PC-9 (cell line): ENCODE data around the gene DEF6. TPM values are rescaled to one million over a fixed set of nuclear protein-coding genes. Genes with fewer than 3 reads are reported as not detected.

Experiments used
- BruUV-seq: library from RNA; stranded (reverse); fragments of 400-500 nt; replicated peaks from 2 replicates; lab custom pipeline; 2021; lab: Mats Ljungman, UMichigan
- CTCF ChIA-PET: fragments of 300-600 bp; sonication (Branson Sonifier 250); formaldehyde crosslinking; loops from one replicate; lab custom pipeline; 2022; ENCODE audit warnings: antibody characterized with exemption; lab: Charles Lee
- POLR2A ChIA-PET: fragments of 300-600 bp; sonication (Branson Sonifier 250); formaldehyde crosslinking; loops from one replicate; lab custom pipeline; 2022; ENCODE audit warnings: antibody characterized with exemption; ENCODE audit not compliant: unreplicated experiment; lab: Charles Lee
- DNase-seq, 2 experiments: peaks; one replicate each; pipeline versions ENCODE4 v3.0.0 to v3.0.0-alpha.2; 2015 to 2022; ENCODE audit warnings: mixed read lengths in 1 of 2
- H2AFZ ChIP-seq: fragments of 200-600 bp; sonication (generic); 2 replicates; pipeline ENCODE4 v1.8.1; 2017; ENCODE audit warnings: antibody characterized with exemption
- H3F3A ChIP-seq: fragments of 200-600 bp; sonication (generic); 2 replicates; pipeline ENCODE4 v1.8.1; 2017; ENCODE audit warnings: antibody characterized with exemption, mild to moderate bottlenecking, low read depth; ENCODE audit not compliant: insufficient read depth
- H3K27ac ChIP-seq: fragments of 200-600 bp; sonication (generic); 2 replicates; pipeline ENCODE4 v1.6.1; 2016; ENCODE audit warnings: mixed run types
- H3K27me3 ChIP-seq: fragments of 200-600 bp; sonication (generic); 2 replicates; pipeline ENCODE4 v1.6.1; 2016; ENCODE audit warnings: low read depth, mixed run types; ENCODE audit not compliant: insufficient read depth
- H3K36me3 ChIP-seq: fragments of 200-600 bp; sonication (generic); 2 replicates; pipeline ENCODE4 v1.6.1; 2016; ENCODE audit warnings: low read depth, mixed run types
- H3K4me1 ChIP-seq: fragments of 200-600 bp; sonication (generic); replicated peaks from 2 replicates; pipeline ENCODE4 v1.6.1; 2016; ENCODE audit warnings: mixed run types; ENCODE audit not compliant: insufficient read depth
- H3K4me2 ChIP-seq: fragments of 200-600 bp; sonication (generic); 2 replicates; pipeline ENCODE4 v1.6.1; 2017; ENCODE audit warnings: mixed run types
- H3K4me3 ChIP-seq: fragments of 200-600 bp; sonication (generic); 2 replicates; pipeline ENCODE4 v1.6.1; 2016; ENCODE audit warnings: mixed run types
- H3K79me2 ChIP-seq: fragments of 200-600 bp; sonication (generic); 2 replicates; pipeline ENCODE4 v1.6.1; 2017; ENCODE audit warnings: low read depth, mixed run types
- H3K9me2 ChIP-seq: fragments of 200-600 bp; sonication (generic); 2 replicates; pipeline ENCODE4 v1.8.1; 2017; ENCODE audit warnings: mild to moderate bottlenecking; ENCODE audit not compliant: insufficient read depth
- H3K9me3 ChIP-seq: fragments of 200-600 bp; sonication (generic); 2 replicates; pipeline ENCODE4 v1.8.1; 2016; ENCODE audit warnings: low read depth; ENCODE audit not compliant: insufficient read depth
- H4K20me1 ChIP-seq: fragments of 200-600 bp; sonication (generic); 2 replicates; pipeline ENCODE4 v1.8.1; 2017; ENCODE audit not compliant: insufficient read depth
- EZH2 ChIP-seq: fragments of 200-600 bp; sonication (generic); IDR thresholded peaks from 2 replicates; pipeline ENCODE4 v1.8.0; 2017; ENCODE audit warnings: antibody characterized with exemption, low read depth
- intact Hi-C: fragments of 100-400 bp; cut with micrococcal nuclease; formaldehyde crosslinking; loops from one replicate; pipeline ENCODE4 v1.10.0; 2022; ENCODE audit not compliant: unreplicated experiment
- total RNA-seq: library from RNA; stranded (reverse); gene quantifications from 2 replicates; pipeline ENCODE4 v1.2.3, GENCODE V29; 2021
- TF ChIP-seq, protein P1 (sequence below): fragments of 200-600 bp; sonication (generic); conservative IDR thresholded peaks from 2 replicates; pipeline ENCODE4 v1.6.1; 2017; ENCODE audit warnings: mixed run types, antibody characterized with exemption, mild to moderate bottlenecking, moderate library complexity

The DEF6 gene
- total RNA-seq, 1 experiment from 2014 or later = 19.6 TPM

DNA sequence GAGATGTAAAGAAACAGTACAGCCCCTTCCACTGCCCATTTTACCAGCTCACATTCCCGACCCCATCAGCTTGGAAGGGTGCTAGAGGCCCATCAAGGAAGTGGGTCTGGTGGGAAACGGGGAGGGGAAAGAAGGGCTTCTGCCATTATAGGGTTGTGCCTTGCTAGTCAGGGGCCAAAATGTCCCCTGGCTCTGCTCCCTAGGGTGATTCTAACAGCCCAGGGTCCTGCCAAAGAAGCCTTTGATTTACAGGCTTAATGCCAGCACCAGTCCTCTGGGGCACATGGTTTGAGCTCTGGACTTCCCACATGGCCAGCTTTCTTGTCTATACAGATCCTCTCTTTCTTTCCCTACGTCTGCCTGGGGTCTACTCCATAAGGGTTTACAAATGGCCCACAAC, 48.7 kb upstream of the DEF6 start:
- CTCF ChIA-PET = no interaction called here
- DNase-seq = no peak
- Histone ChIP-seq H3K4me2 (no peak overlapping the region), H3K36me3 (no peaks in the 10 kb centered on the region), H3K9me3 (no peaks in the 10 kb centered on the region), H3K79me2 (no peaks in the 10 kb centered on the region), H4K20me1 (no peaks in the 10 kb centered on the region), H3F3A (no peaks in the 10 kb centered on the region), H2AFZ (no peak overlapping the region), H3K27me3 (no peaks in the 10 kb centered on the region), H3K27ac (no peak overlapping the region), H3K4me1 (no peaks in the 10 kb centered on the region), H3K4me3 (no peak overlapping the region), H3K9me2 (no peaks in the 10 kb centered on the region)
- intact Hi-C loops = no loop called here
- POLR2A ChIA-PET = no interaction called here
- no TSS peak for BruUV-seq
- no peak for TF ChIP-seq EZH2
- TF ChIP-seq, protein P1, sequence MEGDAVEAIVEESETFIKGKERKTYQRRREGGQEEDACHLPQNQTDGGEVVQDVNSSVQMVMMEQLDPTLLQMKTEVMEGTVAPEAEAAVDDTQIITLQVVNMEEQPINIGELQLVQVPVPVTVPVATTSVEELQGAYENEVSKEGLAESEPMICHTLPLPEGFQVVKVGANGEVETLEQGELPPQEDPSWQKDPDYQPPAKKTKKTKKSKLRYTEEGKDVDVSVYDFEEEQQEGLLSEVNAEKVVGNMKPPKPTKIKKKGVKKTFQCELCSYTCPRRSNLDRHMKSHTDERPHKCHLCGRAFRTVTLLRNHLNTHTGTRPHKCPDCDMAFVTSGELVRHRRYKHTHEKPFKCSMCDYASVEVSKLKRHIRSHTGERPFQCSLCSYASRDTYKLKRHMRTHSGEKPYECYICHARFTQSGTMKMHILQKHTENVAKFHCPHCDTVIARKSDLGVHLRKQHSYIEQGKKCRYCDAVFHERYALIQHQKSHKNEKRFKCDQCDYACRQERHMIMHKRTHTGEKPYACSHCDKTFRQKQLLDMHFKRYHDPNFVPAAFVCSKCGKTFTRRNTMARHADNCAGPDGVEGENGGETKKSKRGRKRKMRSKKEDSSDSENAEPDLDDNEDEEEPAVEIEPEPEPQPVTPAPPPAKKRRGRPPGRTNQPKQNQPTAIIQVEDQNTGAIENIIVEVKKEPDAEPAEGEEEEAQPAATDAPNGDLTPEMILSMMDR = no peak

DNA sequence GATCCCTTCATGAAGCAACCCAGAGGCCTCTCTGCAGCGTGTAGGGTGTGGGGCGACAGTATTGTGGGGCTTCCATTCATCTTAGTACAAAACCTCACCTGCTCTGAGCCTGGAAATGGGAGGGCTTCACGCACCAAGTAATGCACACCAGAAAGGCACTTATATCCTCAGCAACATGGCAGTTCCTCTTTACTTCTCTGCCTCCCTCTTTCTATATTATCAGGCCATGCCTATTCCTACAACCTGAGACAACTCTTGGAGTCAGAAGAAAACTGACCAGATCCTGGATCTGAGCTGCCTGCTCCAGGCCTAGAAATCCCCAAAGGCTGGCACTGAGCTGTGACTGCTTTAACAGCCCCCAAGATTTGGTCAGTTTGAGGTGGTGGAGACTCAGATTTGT, 45.7 kb upstream of the DEF6 start:
- H3K4me2 ChIP-seq = no peak overlapping the region
- no peaks in the 10 kb centered on the region for H3K36me3 ChIP-seq
- ChIA-PET CTCF (no interaction called here), POLR2A (no interaction called here)
- H2AFZ ChIP-seq = no peak overlapping the region
- H3K4me3 ChIP-seq = no peak overlapping the region
- H3K27ac ChIP-seq = no peak overlapping the region
- H3K9me2 ChIP-seq = no peaks in the 10 kb centered on the region
- no peak for TF ChIP-seq EZH2
- TF ChIP-seq, protein P1 = no peak
- H3K9me3 ChIP-seq = no peaks in the 10 kb centered on the region
- BruUV-seq = no TSS peak
- intact Hi-C loops = no loop called here
- no peaks in the 10 kb centered on the region for H3F3A ChIP-seq
- 0 out of 2 replicates have a peak, but pooled peaks cover 3% of the 10 kb centered on the region for H3K79me2 ChIP-seq
- H3K27me3 ChIP-seq = no peaks in the 10 kb centered on the region
- no peaks in the 10 kb centered on the region for H3K4me1 ChIP-seq
- no peak for DNase-seq
- no peaks in the 10 kb centered on the region for H4K20me1 ChIP-seq

DNA sequence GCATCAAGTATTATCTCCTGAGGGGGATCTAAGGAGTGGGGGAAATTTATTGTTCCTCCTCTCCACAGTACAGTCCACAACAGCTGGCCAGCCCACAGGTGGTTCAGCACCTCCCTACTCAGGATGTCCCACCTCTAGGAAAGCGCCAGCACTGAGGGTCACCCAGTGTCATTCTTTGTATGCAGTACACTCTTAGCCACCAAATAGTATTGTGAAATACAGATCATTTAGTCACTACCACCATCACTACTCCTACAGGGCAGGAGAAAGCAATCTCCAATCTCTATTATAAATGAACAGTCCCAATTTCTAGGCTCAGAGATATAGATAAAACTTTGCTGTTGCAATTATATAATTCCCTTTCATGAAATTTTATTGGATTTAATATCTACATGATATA, 44.4 kb upstream of the DEF6 start:
- H4K20me1 ChIP-seq = no peaks in the 10 kb centered on the region
- ChIA-PET POLR2A (no interaction called here), CTCF (no interaction called here)
- no peak for DNase-seq
- peaks cover 4% of the 10 kb centered on the region; the same call in 1 of the 2 replicates for H3K4me1 ChIP-seq
- no peaks in the 10 kb centered on the region for H3K9me3 ChIP-seq
- H3K27me3 ChIP-seq = no peaks in the 10 kb centered on the region
- H3K4me2 ChIP-seq = no peak overlapping the region
- peaks cover 12% of the 10 kb centered on the region for H3K79me2 ChIP-seq
- no peaks in the 10 kb centered on the region for H3K36me3 ChIP-seq
- no TSS peak for BruUV-seq
- intact Hi-C loops = no loop called here
- H3K27ac ChIP-seq = no peak overlapping the region
- H3K9me2 ChIP-seq = no peaks in the 10 kb centered on the region
- no peak overlapping the region for H3K4me3 ChIP-seq
- no peak overlapping the region for H2AFZ ChIP-seq
- peaks cover 2% of the 10 kb centered on the region; the same call in 1 of the 2 replicates for H3F3A ChIP-seq
- no peak for TF ChIP-seq EZH2
- TF ChIP-seq, protein P1 = no peak
